HG02852 (cell line): ENCODE measurements around the gene FAM13A.
A peak's percentile ranks its signal among the peaks of the same experiment; 100 is the strongest.
"Not testable (repeated sequence)": the region's sequence is repeated elsewhere in the genome, so short reads cannot be mapped to it uniquely, and the experiment has no call there.

ENCODE experiments used
- ATAC-seq: cut with Tn5 transposase; IDR thresholded peaks from one replicate; pipeline ENCODE4 v1.9.1; 2021; ENCODE audit warnings: mild to moderate bottlenecking, moderate library complexity; ENCODE audit not compliant: unreplicated experiment

FAM13A gene

GRCh38 chr4:89044147-89044900, 12.7 kb downstream of the FAM13A start:
- ATAC-seq, result no peak

GRCh38 chr4:89042055-89042454, 14.9 kb downstream of the FAM13A start:
- no peak for ATAC-seq

GRCh38 chr4:89039730-89040338, 17.2 kb downstream of the FAM13A start:
- ATAC-seq, result no peak

GRCh38 chr4:89036535-89036934, 20.4 kb downstream of the FAM13A start:
- no peak for ATAC-seq

GRCh38 chr4:89031272-89031671, 25.7 kb downstream of the FAM13A start:
- ATAC-seq, result no peak

- no peak for ATAC-seq
Measured at GRCh38 chr4:89029591-89029990, 27.4 kb downstream of the FAM13A start.

- no peak for ATAC-seq
Measured at GRCh38 chr4:89026542-89026941, 30.4 kb downstream of the FAM13A start.

- ATAC-seq, result peak; percentile 93
Measured at GRCh38 chr4:89024051-89024675, 32.8 kb downstream of the FAM13A start.

GRCh38 chr4:89023140-89023539, 33.8 kb downstream of the FAM13A start:
- ATAC-seq, result no peak

- no peak for ATAC-seq
Measured at GRCh38 chr4:89022426-89023128, 34.4 kb downstream of the FAM13A start.

- no peak for ATAC-seq
Measured at GRCh38 chr4:89021684-89022083, 35.3 kb downstream of the FAM13A start.

GRCh38 chr4:89021062-89021461, 35.9 kb downstream of the FAM13A start:
- no peak for ATAC-seq

- not testable (repeated sequence) for ATAC-seq
Measured at GRCh38 chr4:89014897-89015296, 42.1 kb downstream of the FAM13A start.

GRCh38 chr4:89009761-89010369, 47.1 kb downstream of the FAM13A start:
- ATAC-seq, result no peak

GRCh38 chr4:89009115-89009514, 47.9 kb downstream of the FAM13A start:
- no peak for ATAC-seq

- ATAC-seq, result no peak
Measured at GRCh38 chr4:89008166-89008565, 48.8 kb downstream of the FAM13A start.

- no peak for ATAC-seq
Measured at GRCh38 chr4:89007338-89007939, 49.5 kb downstream of the FAM13A start.

- ATAC-seq, result no peak
Measured at GRCh38 chr4:89006307-89006706, 50.7 kb downstream of the FAM13A start.

GRCh38 chr4:89005066-89005465, 51.9 kb downstream of the FAM13A start:
- not testable (repeated sequence) for ATAC-seq

- no peak for ATAC-seq
Measured at GRCh38 chr4:89001647-89002445, 55.1 kb downstream of the FAM13A start.
